22Rv1 (cell line): ENCODE measurements around the gene RWDD3.

Experiments used
- H3K27ac ChIP-seq: fragments of 450-650 bp; 2 replicates; pipeline ENCODE4 v1.5.1; 2017
- ZFX ChIP-seq: fragments of 450-650 bp; IDR thresholded peaks from 2 replicates; pipeline ENCODE4 v1.6.1; 2017; ENCODE audit warnings: antibody characterized with exemption, borderline replicate concordance
- TF ChIP-seq, protein P1 (sequence below): fragments of 450-650 bp; IDR thresholded peaks from 2 replicates; pipeline ENCODE4 v1.5.1; 2017; ENCODE audit warnings: mild to moderate bottlenecking

RWDD3 gene

DNA sequence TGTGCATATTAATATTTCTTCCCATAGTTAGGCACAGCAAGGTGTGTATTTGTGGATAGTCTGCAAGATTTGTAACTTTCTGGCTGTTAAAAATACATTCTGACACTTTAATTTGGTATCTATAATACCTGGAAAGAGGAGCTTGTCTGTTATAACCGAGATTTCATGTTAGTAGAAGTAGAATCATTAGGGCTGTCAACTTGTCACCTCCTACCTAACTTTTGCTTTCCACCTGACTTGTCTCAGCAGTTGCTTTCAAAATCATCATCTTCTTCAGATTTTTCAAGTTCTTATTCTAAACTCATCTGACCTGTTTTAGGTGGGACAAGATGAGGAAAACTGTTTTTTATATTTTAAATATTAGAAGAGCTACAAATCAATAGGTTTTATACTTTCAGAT lies 11.0 kb downstream of the RWDD3 start:
- no peak overlapping the region for H3K27ac ChIP-seq
- TF ChIP-seq ZFX = no peak
- TF ChIP-seq, protein P1, sequence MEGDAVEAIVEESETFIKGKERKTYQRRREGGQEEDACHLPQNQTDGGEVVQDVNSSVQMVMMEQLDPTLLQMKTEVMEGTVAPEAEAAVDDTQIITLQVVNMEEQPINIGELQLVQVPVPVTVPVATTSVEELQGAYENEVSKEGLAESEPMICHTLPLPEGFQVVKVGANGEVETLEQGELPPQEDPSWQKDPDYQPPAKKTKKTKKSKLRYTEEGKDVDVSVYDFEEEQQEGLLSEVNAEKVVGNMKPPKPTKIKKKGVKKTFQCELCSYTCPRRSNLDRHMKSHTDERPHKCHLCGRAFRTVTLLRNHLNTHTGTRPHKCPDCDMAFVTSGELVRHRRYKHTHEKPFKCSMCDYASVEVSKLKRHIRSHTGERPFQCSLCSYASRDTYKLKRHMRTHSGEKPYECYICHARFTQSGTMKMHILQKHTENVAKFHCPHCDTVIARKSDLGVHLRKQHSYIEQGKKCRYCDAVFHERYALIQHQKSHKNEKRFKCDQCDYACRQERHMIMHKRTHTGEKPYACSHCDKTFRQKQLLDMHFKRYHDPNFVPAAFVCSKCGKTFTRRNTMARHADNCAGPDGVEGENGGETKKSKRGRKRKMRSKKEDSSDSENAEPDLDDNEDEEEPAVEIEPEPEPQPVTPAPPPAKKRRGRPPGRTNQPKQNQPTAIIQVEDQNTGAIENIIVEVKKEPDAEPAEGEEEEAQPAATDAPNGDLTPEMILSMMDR = no peak

DNA sequence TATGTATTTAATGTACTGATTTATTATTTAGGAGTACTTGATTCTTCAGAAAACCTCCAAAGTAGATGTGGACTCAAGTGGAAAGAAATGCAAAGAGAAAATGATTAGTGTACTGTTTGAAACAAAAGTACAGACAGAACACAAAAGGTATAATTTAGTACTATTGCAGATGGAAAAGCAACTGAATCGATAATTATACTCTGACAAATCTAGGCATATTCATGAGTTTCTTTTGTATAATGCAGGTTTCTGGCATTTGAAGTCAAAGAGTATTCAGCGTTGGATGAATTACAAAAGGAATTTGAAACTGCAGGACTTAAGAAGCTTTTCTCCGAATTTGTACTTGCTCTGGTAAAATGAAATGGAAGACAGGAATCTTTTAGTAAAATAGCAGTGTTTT lies 12.5 kb downstream of the RWDD3 start:
- TF ChIP-seq, protein P1 = no peak
- TF ChIP-seq ZFX = no peak
- no peak overlapping the region for H3K27ac ChIP-seq

DNA sequence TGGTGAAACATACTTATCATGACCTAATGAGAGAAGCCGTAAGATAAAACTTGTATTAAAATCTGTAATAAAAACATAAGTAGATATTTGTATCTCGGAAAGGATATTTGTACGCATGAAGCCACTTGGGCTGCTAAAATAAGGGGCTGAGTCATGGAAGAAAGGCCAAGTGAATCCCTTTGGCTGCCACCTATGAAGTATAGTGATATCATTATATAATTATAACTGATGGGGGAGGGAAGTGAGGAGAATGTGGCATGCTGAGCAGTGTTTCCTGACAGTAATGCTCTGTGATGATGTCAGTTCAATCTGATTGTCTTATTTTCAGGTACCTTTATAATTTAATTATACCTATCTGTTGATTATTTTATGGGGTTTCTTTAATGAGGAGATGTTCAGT lies 13.6 kb downstream of the RWDD3 start:
- TF ChIP-seq, protein P1 = no peak
- TF ChIP-seq ZFX = no peak

DNA sequence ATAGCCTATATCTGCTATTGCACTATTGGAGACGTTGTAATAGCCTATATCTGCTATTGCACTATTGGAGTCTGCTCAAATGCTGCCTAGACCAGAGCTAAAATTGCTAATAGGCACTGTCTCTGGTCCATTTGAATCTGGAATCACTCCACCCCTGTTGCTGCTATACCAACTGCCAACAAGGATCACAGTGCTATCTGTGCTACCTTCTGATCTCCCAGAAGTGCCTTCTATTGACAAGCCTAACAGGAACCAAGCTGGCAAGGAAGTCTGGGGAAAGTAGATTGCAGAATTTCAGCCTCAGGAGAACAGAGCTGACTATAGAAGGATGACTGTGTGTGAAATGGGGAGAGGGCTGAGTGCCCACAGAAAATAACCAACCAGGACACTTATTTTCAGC lies 15.9 kb downstream of the RWDD3 start:
- TF ChIP-seq ZFX = no peak
- TF ChIP-seq, protein P1 = no peak
- H3K27ac ChIP-seq = no peak overlapping the region

More for the DNA sequence above, 13.6 kb downstream of the RWDD3 start:
- H3K27ac ChIP-seq = no peak overlapping the region

DNA sequence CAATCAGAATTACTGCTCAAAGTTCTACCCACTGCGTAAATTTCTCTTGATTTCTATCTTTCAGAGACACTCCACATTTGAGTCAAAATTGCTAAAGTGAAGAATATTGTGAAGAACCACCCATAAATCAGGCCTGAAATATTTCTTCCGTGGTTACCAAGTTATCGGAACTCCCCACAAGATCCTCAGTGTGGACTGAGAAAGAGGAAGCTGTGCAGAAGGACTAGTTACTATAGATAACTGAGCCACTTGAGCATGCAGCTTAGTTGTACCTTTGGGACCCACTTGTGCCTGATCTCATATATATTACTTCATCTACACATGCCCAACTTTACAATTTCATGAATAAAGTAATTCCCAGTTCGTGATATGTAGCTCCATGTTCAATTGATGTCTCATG lies 18.4 kb downstream of the RWDD3 start:
- TF ChIP-seq, protein P1 = no peak
- no peak for TF ChIP-seq ZFX
- no peak overlapping the region for H3K27ac ChIP-seq

DNA sequence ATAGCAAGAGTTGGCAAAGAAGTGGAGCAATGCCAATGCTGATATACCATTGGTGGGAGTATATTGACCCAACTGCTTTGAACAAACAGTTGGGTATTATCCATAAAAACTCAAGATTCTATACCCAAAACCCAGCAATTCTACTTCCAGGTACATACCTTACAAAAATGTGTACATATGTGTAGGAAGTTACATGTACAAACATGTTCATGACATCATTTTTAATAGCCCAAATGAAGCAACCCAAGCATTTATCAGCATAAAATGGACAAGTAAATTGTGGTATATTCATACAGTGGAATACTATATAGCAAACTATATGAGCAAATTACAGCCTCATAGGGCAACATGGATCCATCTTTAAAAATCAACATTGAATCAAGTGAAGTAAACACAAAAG lies 20.9 kb downstream of the RWDD3 start:
- TF ChIP-seq ZFX = no peak
- TF ChIP-seq, protein P1 = no peak
- no peak overlapping the region for H3K27ac ChIP-seq

DNA sequence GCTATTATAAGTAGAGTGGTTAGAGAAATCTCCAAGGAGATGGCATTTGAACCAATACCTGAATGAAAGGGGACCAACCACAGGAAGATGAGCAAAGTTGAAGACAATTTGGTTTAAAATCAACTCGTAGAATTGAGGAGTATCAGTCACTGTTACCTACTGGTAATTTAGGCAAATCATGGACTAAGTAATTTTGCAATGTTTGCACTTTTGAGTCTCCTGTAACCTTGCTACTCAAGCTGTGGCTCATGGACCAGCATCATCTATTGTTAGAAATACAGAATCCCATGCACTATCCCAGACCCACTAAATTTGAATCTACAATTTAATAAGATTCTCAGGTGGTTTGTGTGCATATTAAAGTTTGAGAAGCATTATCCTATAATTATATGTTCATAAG lies 21.8 kb downstream of the RWDD3 start:
- TF ChIP-seq ZFX = no peak
- TF ChIP-seq, protein P1 = no peak
- no peak overlapping the region for H3K27ac ChIP-seq
